ENCODE data around the gene CEP295NL.
A peak's percentile ranks its signal among the peaks of the same experiment; 100 is the strongest.
"Not testable (repeated sequence)": the region's sequence is repeated elsewhere in the genome, so short reads cannot be mapped to it uniquely, and the experiment has no call there.

CEP295NL gene

DNA sequence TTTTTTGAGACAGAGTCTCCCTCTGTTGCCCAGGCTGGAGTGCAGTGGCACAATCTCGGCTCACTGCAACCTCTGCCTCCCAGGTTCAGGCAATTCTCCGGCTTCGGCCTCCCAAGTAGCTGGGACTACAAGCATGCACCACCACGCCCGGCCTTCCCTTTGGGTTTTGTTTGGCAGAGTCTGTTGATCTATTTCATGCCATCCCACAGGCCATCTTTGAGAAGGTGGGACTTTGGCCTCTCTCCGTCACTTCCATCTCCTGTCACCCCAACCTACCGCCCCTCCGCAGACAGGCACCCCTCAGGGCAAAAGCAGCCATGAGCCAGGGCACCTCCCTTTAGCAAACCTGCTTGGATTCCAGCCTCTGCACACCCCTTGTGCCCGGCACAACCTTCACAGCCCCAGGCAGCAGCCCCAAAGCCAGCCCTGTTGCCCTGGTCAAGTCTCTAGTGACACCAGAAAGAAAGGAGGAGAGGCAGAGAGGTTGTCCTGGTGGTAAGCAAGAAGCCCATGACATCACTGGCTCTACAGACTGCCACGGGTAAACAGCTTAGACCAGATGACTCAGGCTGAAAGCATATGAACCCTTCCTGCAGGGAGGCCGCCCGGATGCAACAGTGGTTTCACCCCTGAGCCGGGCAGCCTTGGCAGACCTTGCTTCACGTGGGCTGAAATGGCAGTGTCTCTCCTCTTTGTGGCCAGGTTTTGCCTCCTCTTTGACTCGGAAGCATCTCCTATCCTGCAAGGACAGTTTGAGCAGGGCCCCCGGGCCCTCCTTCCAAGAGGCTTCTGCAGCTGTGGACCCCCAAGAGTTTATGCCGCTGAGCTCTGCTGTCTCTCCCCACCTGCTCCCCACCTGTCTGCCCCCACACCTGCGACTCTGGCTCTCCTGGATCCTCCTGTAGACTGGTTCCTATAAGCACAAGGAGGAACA lies 30.3 kb upstream of the CEP295NL start:
- DNase-seq: no peak

DNA sequence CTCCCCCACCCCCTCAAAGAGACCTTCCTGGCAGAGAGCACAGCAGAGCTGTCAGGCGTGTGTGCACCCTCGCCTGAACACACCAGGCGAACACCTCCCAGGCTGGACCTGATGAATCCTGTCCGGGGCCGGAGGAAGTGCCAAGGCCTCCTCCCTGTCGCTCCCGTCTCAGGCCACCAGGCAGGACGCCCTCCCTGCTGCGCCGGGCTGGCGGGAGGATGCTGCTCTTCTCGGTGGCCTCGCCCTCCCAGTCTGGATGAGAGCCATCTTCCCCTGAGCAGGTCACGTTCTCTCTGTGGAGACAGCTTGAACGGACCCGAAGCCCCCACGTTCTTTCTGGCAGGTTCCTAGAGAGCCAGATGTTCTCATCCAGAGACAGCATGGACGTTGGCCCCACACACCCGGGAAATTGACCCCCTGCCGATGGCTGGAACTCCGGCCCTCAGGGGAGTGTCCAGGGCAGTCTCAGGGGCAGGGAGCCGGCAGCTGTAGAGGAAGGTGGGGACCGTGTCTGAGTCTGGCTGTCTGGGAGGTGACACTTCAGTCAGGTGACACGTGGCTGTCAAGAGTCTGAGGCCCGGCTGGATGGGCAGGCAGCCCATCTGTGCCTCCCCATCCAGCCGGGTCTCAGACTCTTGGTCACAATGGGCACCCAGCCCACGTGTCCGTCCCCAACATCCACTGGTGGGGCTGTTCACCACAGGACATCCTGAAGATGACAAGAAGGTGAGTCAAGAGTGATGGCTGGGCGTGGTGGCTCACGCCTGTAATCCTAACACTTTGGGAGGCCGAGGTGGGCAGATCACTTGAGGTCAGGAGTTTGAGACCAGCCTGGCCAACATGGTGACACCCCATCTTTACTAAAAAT lies 27.1 kb upstream of the CEP295NL start:
- no peak for DNase-seq

DNA sequence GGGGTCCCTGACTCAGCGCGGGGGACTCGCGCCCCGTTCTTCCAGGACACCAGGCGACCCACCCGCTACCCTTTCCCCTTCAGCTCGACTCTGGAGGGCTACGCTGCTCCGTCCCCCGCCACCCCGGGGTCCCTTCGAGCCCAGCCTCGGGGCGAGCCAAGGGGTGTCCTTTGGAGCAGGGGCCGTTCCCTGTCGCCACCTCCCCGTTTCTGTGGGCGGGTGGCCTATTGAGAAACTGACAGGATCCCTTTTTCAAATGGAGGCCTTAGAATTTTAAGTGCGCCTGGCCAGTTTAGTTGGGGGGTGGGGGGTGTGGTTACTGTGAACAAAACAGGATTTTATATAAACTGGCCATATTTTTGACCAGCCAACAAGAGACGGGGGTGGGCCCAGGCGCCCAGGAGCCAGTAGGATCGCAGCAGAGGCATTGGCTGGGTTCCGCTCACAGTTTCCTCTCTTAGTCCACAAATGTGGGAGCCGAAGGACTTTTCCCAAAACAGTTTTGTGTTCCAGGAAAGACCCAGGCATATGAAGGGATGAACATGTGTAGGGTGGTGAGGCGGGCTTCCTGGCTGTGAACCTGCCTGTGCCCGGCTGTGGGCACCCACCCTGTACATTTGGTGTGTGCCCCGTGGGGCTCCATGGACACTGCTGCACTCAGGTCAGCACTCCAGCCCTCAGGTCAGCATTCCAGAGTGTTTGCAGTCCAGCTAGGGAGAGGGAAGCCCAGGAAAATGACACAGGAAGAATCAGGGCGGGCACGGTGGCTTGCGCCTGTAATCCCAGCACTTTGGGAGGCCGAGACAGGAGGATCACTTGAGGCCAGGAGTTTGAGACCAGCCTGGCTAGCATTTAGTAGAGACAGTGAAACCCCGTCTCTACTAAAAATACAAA lies 22.9 kb upstream of the CEP295NL start:
- peak in 40 of 56 donors; percentile 27 to 80 (median 60) for DNase-seq

DNA sequence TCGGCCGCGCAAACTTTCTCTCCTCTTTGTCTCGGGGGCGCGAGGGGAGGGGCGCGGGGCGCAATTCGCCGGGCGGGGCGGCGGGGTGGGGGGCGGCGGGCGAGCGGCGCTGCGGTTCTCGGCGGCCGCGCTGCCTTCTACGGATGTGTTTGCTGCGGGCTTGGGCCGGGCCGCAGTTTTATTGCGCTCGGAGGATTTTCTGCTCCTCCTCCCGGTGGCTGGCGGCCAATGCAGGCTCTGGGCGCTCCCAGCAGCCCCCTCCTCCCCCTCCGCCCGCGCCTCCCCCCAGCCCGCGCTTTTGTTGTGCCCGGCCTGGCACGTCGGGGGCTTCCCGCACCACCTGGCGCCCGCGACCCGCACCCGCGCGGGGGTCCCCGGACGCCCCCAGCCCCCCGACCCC lies 22.2 kb upstream of the CEP295NL start, which contains the start of gene TIMP2:
Gene TIMP2 (minus strand): TSS at position 154 of the 400 bp plus-strand sequence. CDS start 299 bp downstream, outside the sequence.
- peak in 55 of 56 donors; percentile 26 to 95 (median 80) for DNase-seq

DNA sequence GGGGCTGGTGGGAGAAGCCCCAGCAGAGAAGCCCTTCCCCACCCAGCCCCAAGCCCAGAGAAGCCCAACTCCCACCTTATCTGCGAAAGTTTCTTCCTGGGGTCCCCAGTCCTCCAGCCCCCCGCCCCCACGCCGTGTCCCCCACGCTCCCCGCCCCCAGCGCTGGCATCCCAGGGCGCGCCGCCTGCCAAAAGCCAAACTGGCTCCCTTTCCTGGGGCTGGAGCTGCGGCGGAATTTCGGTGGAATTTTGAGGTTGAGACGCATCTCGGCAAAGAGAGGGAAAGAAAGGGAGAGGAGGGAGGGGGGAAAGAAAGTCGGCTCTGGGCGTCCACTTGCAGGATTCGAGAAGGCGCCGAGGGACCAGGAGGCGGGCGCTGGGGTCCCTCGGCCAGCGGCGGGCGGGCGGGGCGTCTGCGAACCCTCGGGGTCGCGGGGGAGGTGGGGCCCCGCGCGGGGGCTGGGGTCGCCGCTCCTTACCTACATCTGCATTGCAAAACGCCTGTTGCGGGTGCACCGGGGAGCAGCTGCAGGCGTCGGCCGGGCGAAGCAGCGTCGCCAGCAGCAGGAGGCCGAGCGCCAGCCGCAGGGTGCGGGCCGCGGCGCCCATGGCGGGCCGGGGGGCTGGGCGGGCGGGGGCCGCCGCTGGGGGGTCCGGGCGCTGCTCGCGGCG lies 21.6 kb upstream of the CEP295NL start:
- peak in 9 of 56 donors; percentile 11 to 59 (median 29) for DNase-seq

DNA sequence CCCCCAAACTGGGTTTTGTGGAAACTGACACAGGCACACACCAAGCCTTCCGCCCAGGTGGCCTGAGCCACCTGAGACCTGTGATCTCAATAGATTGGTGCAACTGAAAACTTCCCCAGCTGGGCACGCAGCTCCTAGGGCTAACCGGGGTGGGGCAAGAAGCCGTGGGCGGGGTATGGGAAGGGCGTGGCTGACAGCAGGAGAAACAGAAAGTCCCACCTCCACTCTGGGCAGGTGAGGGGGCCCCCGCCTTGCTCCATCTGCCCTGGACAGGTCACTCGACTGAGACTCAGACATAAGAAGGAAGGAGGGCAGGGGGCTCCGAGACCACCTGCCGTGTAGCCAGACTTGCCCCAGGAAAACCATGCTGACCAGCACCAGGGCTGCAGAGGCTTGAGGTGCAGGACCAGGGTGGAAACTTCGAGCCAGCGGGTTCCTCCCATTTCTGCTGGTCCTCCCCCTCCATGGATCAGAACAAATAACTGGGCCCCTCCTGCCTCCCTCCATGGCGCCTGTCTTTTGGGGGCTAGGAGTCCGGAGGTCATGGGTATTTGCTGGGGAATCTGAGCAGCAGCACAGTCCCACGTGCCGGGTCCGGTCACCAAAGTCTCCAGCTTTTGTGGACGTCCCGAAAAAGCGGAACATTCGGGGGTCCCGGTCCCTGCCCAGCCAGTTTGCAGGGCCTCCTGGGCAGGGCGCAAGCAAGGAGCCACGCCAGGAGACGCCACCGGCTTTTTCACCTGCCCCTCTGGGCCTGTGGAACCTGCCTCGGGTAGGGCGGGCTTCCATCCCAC lies 20.9 kb upstream of the CEP295NL start:
- peak in 6 of 56 donors; percentile 18 to 50 (median 30) for DNase-seq

DNA sequence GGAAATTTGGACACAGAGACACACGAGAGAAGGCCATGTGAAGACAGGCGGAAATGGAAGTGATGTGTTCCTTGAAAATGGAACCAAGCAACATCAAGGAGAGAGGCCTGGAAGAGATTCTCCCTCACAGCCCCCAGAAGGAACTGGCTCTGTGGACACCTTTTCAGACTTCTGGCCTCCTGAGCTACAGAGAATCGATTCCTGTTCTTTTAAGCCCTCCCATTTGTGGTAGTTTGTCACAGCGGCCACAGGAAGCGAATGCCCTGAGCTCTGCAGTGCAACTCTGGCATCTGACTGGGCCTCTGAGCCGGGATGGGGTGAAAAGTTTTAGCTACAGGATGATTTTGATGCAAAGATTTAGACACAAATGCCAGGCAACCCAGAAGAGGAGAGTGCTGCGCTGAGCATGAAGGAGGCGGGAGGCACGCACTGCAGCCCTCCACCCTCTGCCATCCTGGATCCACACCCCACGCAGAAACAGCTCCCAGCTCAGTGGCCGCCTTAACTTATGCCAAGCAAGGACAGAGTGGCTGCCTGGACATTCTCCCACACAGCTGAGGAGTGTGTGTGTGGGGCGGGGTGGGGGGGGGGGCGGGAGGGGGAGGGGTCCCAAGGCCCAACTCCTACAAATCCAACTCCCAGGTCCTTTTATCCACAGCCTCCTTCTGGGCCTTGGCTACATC lies 20.0 kb upstream of the CEP295NL start:
- peak in 4 of 56 donors; percentile 22 to 44 (median 24) for DNase-seq

DNA sequence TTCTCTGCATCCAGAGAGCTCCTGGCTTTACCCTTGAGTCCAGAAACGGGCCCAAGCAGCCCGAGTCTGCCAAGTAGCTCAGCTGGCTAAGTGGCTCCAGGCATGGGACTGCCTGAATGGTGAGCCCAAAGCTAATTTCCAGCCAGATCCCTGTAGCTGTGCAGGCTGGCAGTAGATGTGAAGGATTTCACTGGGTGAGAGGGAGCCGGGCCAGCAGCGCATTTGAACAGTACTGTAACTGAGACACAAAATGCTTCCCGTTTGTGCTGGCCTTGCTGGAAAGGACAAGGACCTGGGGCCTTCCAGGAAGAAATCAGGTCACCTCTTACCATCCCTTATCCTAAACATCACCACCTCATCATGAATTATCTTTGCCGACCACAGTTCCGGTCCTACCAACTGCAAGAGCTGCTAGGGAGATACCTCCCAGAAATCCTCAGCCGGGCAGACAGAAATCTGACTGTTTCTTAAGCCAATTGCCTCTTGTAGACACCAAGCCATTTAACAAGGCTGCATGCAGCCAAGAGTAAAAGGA lies 18.5 kb upstream of the CEP295NL start:
- peak in 51 of 56 donors; percentile 25 to 88 (median 61) for DNase-seq

DNA sequence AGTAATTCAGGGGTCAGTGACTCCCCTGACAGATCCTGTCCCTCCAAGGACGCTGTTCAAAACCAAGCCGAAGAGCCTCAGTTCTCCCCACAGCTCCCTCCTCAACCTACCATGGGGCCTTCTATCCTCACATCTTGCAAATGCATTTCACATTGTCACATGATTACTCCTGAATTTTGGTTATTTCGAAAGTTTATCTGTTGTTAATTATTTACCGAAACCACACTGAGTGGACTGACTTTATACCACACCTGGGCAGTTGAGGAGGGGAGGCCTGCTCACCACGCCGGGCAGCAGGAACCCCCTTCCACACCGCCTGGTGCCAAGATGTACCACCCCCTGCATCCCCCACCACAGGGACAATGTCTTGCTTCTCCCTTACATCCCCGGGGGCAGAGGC lies 17.5 kb upstream of the CEP295NL start:
- DNase-seq: no peak

DNA sequence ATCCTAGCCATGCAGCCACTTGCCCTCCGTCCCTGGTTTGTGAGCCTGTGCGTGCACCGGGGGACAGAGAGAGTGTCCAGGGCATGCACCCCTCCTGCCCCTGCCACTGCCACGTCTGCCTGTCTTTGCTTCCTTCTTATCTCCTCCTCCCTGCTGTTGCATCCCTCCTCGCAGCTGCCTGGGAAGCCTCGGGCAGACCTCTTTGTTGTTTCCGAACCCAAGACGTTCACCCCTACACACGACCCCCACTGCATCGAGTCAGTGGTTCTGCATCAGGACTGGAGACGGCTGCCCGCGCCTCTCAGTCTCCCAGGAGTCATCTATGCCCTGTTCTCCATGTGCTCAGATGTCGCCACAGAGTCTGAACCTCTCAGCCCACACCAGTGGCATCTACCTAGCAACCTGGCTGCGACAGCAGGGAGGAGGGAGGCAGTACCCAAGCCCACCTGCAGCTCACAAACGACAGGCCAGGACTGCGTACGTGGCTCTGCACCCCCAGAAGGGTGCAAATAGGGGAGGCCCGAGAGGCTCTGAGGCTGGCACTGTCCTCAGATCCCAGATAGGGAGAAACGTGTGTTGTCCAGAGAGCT lies 17.0 kb upstream of the CEP295NL start:
- peak in 1 of 56 donors; percentile 33 for DNase-seq

DNA sequence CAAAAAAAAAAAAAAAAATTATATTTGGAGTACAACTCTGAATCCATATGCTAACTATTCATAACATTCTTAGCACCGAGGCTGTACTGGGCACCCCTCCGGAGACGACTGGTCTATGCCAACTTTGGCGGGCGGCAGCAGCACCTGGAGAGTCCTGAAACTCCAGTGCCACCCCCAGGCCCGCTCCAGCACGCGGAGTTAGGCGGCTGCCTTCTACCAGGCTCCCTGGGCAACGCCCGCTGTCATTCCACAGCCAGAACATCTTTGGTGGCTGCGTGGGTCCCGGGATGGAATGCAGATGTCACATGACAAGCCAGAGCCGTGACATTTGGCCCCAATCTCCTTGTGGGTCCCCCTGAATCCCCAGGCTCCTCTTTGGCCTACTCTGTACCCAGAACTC lies 16.0 kb upstream of the CEP295NL start:
- no peak for DNase-seq

DNA sequence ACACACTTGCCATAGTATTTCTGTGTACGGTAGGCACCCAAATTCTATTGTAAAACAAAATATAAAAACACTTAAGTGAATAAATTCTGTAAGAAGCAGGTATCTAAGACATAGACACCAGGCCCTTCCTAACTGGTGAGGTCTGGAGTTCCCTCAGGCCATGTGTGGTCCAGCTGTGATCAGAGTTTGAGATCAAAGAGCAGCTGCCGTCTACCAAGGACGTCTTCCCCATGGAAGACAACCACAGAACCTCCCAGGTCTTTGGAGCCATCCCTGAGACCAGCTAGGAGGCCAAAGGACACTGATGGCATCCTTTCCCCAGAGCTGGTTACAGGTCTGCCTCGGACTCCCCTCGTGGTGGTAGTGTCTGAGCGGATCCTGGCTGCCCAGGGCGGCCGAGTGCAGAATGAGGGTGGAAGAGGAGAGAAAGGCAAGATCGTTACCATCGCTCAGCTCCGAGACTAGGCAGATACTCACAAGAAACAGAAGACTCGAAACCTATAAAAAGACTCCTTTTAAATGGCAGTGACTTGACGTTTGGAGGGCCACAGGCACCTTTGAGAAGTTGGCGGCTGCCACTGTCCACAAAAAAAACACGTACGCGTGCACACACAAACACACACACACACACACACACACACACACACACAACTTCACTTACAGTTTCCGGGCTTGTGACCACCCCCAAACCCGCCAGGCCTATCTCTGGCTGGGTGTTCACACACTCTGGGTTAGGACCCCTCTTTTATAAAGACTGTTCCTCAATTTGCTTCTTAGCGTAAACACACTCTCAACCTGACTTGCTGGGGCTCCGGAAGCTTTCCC lies 14.7 kb upstream of the CEP295NL start:
- DNase-seq: no peak

DNA sequence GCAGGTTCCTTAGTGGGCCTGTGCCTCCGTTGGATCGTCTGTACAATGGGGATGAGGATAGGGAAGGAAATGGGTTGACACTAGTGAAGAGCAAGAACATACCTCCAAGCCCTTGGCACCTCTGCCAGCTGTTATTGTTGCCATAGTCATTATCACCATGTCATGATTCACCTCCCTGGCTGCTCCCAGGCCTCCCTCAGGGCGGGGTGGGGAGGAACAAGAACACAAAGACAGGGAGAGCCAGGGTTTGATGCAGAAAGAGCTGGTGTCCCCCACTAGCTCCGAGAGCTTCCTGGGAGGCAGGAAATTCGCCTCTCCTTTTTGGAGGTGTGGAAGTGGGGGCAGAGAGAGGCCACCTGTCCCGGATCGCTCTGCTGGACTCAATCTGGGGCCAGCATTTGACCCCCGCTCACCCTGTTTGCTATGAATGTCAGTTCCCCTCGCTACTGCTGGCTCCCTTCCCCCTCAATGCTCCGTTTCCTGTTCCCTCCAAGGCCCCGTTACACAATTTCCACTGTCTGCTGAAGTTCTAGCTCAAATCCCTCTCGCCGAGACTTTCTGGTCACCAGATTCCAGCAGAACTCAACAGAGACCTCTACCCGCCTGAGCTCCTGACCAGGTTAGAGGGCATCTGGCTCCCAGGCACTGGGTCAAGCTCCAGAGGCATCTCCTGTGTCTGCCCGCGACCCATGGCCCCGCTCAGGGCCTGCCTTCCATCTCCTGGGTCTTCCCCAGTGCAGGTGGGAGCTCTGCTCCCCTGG lies 13.1 kb upstream of the CEP295NL start:
- DNase-seq: peak in 4 of 56 donors; percentile 11 to 58 (median 30)

DNA sequence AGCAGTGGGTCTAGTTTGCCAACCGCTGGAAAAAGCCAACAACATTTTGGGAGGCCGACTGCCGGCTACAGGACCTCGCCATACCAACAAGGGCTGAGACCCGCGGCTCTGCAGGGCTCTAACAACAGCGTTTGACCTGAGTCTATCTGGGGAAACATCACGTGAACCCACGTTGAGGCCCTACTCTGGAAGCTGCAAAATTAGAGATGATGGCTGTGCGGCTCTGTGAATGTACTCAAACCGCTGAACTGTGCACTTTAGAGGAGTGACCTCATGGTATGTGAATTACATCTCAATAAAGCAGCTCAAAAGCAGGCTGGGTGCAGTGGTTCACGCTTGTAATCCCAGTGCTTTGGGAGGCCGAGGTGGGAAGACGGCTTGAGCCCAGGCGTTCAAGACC lies 10.1 kb upstream of the CEP295NL start:
- DNase-seq: no peak

DNA sequence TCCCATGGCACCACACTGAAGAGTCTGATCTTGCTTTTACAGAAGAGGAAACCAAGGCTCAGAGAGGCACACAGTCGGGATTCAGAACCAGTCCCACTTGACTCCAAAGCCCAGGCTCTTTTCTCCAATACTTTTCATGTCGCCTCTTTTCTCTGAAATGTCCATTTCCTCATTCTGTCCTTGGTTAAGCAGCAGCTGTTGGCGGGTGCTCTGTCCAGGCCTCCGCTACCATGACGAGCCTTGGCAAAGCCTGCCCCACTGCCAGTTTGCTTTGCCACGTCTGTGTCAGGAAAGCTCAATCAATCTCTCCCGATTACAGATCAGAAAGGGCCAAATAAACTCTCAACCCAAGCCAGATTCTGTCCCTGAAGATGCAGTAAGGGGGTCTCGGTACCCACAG lies 9.1 kb upstream of the CEP295NL start:
- DNase-seq: no peak

DNA sequence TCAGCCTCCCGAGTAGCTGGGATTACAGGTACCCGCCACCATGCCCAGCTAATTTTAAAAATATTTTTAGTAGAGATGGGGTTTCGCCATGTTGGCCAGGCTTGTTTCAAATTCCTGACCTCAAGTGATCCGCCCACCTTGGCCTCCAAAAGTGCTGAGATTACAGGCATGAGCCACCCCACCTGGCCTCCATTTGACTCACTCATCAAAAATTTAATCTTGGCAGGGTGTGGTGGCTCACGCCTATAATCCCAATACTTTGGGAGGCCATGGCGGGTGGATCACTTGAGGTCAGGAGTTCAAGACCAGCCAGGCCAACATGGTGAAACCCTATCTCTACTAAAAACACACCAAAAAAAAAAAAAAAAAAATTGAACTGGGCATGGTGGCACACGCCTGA lies 8.5 kb upstream of the CEP295NL start:
- DNase-seq: not testable (repeated sequence)

Measured in amygdala (tissue), 56 donors.